ENCODE measurements around the gene BBLN. TPM values are rescaled to one million over a fixed set of nuclear protein-coding genes. Genes with fewer than 3 reads are reported as not detected.

Gene BBLN
- total RNA-seq, 1 experiment from 2014 or later, result 154 TPM

GRCh38 chr9:128116104-128117083, 43.7 kb upstream of the BBLN start:
- ChIA-PET CTCF (interaction anchor here (0.6 kb wide), 1 partner anchor 146 kb away, joined by 3 read pairs; no protein-coding TSS in a partner anchor), POLR2A (ENCODE audit: unreplicated experiment) (interaction anchor here (0.5 kb wide), 1 partner anchor 38 kb away, joined by 3 read pairs; no protein-coding TSS in a partner anchor)
- H3F3A ChIP-seq (ENCODE audit: insufficient read depth, low read depth), result peaks cover 10% of the 10 kb centered on the region; the same call in 1 of the 2 replicates

GRCh38 chr9:128117613-128118471, 42.2 kb upstream of the BBLN start:
- Histone ChIP-seq H2AFZ (no peak overlapping the region), H3K4me3 (no peak overlapping the region), H3K9me2 (ENCODE audit: insufficient read depth) (no peaks in the 10 kb centered on the region), H3K27ac (no peak overlapping the region), H3K9me3 (ENCODE audit: insufficient read depth, low read depth) (no peaks in the 10 kb centered on the region), H3K79me2 (ENCODE audit: low read depth) (no peaks in the 10 kb centered on the region), H3K4me2 (peak overlapping the region; percentile 24; the same call in 1 of the 2 replicates), H3K36me3 (ENCODE audit: low read depth) (no peaks in the 10 kb centered on the region), H4K20me1 (ENCODE audit: insufficient read depth) (peaks cover 3% of the 10 kb centered on the region; the same call in 1 of the 2 replicates), H3K27me3 (ENCODE audit: insufficient read depth, low read depth) (no peaks in the 10 kb centered on the region), H3K4me1 (replicated peaks; ENCODE audit: insufficient read depth) (no peaks in the 10 kb centered on the region), H3F3A (ENCODE audit: insufficient read depth, low read depth) (peaks cover 10% of the 10 kb centered on the region; the same call in 1 of the 2 replicates)
- TF ChIP-seq EZH2 (IDR thresholded peaks at IDR 0.05; ENCODE audit: low read depth), result no peak
- TF ChIP-seq CTCF (conservative IDR thresholded peaks at IDR 0.05), result peak; percentile 100
- no TSS peak for BruUV-seq (replicated peaks)
- DNase-seq, result peak; percentile 75 to 93
- intact Hi-C loops (cut with micrococcal nuclease; ENCODE audit: unreplicated experiment), result loop anchor here (1.0 to 5.0 kb wide), 5 partner anchors 46 to 383 kb away; partner anchors contain the start of gene TOR2A
- POLR2A ChIA-PET (ENCODE audit: unreplicated experiment), result interaction anchor here (0.5 kb wide), 1 partner anchor 1788 kb away, joined by 4 read pairs; no protein-coding TSS in a partner anchor
- CTCF ChIA-PET, result interaction anchor here (0.5 to 1.5 kb wide), 10 partner anchors 10 to 361 kb away, joined by 3 to 10 read pairs (median 4); partner anchors contain the start of gene NAIF1

More at GRCh38 chr9:128116104-128117083, 43.7 kb upstream of the BBLN start:
- Histone ChIP-seq H3K9me3 (ENCODE audit: insufficient read depth, low read depth) (no peaks in the 10 kb centered on the region), H4K20me1 (ENCODE audit: insufficient read depth) (peaks cover 3% of the 10 kb centered on the region; the same call in 1 of the 2 replicates), H3K36me3 (ENCODE audit: low read depth) (no peaks in the 10 kb centered on the region), H3K4me3 (no peak overlapping the region), H2AFZ (no peak overlapping the region), H3K27ac (no peak overlapping the region), H3K9me2 (ENCODE audit: insufficient read depth) (no peaks in the 10 kb centered on the region), H3K4me2 (no peak overlapping the region), H3K27me3 (ENCODE audit: insufficient read depth, low read depth) (no peaks in the 10 kb centered on the region), H3K4me1 (replicated peaks; ENCODE audit: insufficient read depth) (no peaks in the 10 kb centered on the region), H3K79me2 (ENCODE audit: low read depth) (no peaks in the 10 kb centered on the region)
- intact Hi-C loops (cut with micrococcal nuclease; ENCODE audit: unreplicated experiment), result loop anchor here (1.0 to 5.0 kb wide), 5 partner anchors 44 to 382 kb away; partner anchors contain the start of gene TOR2A
- TF ChIP-seq CTCF (conservative IDR thresholded peaks at IDR 0.05) (no peak), EZH2 (IDR thresholded peaks at IDR 0.05; ENCODE audit: low read depth) (no peak)
- DNase-seq, result no peak
- no TSS peak for BruUV-seq (replicated peaks)

All from PC-9 (cell line).